ENCODE data around the gene GNB1L.

GNB1L gene

DNA sequence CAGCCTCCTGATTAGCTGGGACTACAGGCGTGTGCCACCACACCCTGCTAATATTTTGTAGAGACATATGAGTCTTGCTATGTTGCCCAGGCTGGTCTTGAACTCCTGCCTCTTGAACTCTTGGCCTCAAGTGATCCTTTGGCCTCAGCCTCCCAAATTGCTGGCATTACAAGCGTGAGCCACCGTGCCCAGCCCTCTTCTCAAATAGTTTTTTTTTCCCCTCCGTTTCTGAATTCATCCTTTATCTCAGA, 82.3 kb downstream of the GNB1L start:
- no peak overlapping the region for H3K4me3 ChIP-seq (replicated peaks; ENCODE audit: low read depth, low read length)
- no peaks in the 10 kb centered on the region; the same call in none of the 2 replicates for H3K27me3 ChIP-seq (replicated peaks; ENCODE audit: control insufficient read depth, insufficient read depth, low read length)
- H3K36me3 ChIP-seq (ENCODE audit: control insufficient read depth, insufficient read depth, low read length): no peaks in the 10 kb centered on the region
- no peak for DNase-seq (ENCODE audit: extremely low read depth, insufficient read length)
- TF ChIP-seq, protein P1, sequence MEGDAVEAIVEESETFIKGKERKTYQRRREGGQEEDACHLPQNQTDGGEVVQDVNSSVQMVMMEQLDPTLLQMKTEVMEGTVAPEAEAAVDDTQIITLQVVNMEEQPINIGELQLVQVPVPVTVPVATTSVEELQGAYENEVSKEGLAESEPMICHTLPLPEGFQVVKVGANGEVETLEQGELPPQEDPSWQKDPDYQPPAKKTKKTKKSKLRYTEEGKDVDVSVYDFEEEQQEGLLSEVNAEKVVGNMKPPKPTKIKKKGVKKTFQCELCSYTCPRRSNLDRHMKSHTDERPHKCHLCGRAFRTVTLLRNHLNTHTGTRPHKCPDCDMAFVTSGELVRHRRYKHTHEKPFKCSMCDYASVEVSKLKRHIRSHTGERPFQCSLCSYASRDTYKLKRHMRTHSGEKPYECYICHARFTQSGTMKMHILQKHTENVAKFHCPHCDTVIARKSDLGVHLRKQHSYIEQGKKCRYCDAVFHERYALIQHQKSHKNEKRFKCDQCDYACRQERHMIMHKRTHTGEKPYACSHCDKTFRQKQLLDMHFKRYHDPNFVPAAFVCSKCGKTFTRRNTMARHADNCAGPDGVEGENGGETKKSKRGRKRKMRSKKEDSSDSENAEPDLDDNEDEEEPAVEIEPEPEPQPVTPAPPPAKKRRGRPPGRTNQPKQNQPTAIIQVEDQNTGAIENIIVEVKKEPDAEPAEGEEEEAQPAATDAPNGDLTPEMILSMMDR (IDR thresholded peaks at IDR 0.05; ENCODE audit: insufficient read depth, low read length, poor library complexity, severe bottlenecking): no peak

DNA sequence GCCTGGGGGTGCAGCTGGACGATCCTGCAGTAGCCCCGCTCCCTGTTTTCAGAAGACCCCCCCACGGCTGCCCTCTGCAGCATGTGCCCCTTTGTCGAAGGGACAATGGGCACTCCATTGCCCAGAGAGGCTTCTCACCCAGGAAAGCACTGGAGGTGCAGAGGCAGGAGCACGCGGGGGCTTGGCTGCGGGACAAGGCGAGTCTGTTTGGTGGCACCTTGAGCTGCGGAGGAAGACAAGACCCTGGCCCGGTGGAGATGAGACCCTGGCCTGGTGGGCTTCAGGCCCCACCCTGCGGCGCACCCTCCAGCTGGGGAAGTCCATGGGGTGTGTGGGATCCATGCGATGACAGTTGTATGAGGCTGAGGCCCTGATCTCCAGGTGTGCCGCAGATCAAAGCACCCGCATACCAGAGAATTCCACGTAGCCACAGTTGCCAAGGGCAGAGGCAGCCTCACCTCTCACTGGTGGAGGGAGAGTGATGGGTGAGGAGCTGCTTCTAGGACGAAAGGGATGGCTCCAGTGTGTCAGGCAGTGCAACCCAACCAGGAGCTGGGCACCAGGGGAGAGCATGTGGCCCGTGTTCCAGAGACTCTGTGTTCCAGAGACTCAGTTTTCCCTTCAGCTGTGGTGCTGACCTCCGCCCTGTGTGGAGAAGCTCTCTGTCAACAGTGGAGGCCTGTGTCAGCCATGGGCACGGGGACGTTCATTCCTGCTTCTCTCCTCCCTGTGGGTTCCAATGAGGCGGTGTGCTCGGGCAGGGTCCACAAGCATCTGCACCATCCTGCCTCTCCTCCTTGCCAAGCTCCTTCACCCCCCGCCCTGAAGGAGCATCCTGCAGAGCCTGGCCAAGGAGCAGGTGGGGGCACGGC, 84.1 kb downstream of the GNB1L start:
- no peak overlapping the region for H3K4me3 ChIP-seq (replicated peaks; ENCODE audit: low read depth, low read length)
- TF ChIP-seq, protein P1 (IDR thresholded peaks at IDR 0.05; ENCODE audit: insufficient read depth, low read length, poor library complexity, severe bottlenecking): no peak
- H3K36me3 ChIP-seq (ENCODE audit: control insufficient read depth, insufficient read depth, low read length): no peaks in the 10 kb centered on the region
- no peak for DNase-seq (ENCODE audit: extremely low read depth, insufficient read length)
- H3K27me3 ChIP-seq (replicated peaks; ENCODE audit: control insufficient read depth, insufficient read depth, low read length): no peaks in the 10 kb centered on the region; the same call in none of the 2 replicates

DNA sequence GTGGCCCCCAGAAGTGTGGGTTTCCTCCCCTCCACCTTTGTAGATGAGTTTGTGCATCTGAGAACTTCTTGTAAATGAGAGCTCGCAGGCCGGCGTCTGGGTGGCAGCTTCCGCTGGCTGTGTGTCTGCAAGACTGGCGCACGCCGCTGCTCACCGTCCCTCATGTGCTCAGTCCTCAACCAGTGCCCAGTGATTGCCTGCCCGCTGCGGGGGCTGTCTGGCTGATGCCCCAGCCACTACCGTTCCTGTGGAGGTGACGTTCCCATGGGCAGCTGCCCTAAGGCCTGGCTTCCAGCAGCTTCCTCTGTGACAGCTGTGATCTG, 85.3 kb downstream of the GNB1L start:
- DNase-seq (ENCODE audit: extremely low read depth, insufficient read length): no peak
- TF ChIP-seq, protein P1 (IDR thresholded peaks at IDR 0.05; ENCODE audit: insufficient read depth, low read length, poor library complexity, severe bottlenecking): no peak
- no peaks in the 10 kb centered on the region; the same call in none of the 2 replicates for H3K27me3 ChIP-seq (replicated peaks; ENCODE audit: control insufficient read depth, insufficient read depth, low read length)
- H3K36me3 ChIP-seq (ENCODE audit: control insufficient read depth, insufficient read depth, low read length): no peaks in the 10 kb centered on the region
- no peak overlapping the region for H3K4me3 ChIP-seq (replicated peaks; ENCODE audit: low read depth, low read length)

DNA sequence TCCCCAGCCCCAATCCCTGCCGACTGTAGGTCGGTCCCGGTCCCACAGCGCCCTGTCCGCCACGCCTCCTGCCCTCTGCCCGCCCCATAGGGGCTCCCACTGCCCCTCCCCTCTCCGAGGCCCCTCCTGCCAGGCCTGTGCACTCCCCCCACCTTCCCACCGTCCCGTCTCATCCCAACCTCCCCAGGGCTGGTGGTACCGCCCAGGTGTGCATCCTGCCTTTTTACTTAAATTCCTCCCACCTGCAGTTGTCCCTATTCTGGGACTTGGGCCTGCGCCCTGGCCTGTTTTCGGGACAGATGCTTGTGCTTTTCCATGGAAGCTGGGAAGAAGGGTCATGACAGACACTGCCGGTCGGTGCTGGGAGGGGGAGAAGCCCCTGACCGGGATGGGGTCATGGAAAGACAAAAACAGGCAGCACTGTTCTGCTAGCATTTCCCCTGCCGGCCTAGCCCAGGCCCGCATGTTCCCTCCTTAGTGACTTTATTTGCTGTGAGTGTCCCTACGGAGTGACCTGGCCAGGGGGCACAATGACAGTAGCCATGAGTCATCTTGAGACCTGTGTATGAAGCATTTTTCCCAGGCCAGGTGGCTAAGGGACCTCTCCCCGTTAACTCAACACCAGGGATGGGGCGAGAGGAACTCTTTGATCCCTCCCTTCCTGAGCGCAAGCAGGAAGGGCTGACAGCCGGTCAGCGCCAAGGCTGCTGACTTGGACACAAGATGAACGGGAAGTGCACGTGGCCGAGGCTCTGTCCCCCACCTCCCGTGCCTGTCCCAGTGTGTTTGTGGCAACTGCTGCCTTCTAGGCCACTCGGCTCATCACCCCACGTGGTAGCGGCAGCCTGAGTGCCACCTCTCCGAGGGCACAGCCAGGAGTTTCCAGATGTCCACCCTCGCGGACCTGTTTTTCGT, 87.0 kb downstream of the GNB1L start:
- Histone ChIP-seq H3K36me3 (ENCODE audit: control insufficient read depth, insufficient read depth, low read length) (no peaks in the 10 kb centered on the region), H3K4me3 (replicated peaks; ENCODE audit: low read depth, low read length) (no peak overlapping the region), H3K27me3 (replicated peaks; ENCODE audit: control insufficient read depth, insufficient read depth, low read length) (no peaks in the 10 kb centered on the region; the same call in none of the 2 replicates)
- TF ChIP-seq, protein P1 (IDR thresholded peaks at IDR 0.05; ENCODE audit: insufficient read depth, low read length, poor library complexity, severe bottlenecking): no peak
- no peak for DNase-seq (ENCODE audit: extremely low read depth, insufficient read length)

DNA sequence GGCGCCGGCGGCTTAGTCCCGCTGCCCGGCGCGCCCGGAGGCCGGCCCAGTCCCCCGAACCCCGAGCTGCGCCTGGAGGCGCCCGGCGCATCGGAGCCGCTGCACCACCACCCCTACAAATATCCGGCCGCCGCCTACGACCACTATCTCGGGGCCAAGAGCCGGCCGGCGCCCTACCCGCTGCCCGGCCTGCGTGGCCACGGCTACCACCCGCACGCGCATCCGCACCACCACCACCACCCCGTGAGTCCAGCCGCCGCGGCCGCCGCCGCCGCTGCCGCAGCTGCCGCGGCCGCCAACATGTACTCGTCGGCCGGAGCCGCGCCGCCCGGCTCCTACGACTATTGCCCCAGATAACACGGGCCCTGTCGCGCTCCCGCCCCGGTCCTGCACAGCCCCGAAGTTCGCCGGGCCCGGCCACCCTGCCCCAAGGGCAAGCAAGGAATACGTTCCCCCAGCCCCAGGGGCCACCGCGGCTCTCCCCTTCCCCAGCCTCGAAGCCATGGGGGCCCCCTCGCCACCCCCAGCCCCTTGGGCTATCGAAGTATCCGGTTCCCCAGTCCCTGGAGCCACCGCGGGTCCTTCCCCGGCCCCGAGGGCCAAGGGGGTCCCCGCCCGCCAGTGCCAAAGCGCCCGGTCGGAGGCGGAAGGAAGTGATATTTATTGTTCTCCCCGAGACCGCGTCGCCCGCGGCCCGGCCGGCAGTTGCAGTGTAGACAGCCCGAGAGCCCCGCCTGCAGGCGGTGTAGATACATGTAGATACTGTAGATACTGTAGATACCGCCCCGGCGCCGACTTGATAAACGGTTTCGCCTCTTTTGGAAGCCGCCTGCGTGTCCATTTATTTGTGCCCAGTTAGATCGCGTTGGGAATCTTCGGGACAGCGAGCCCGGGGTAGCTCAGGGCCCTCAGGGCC, 87.9 kb downstream of the GNB1L start:
- H3K27me3 ChIP-seq (replicated peaks; ENCODE audit: control insufficient read depth, insufficient read depth, low read length): no peaks in the 10 kb centered on the region; the same call in none of the 2 replicates

More for the DNA sequence above, 87.9 kb downstream of the GNB1L start:
- TF ChIP-seq, protein P1 (IDR thresholded peaks at IDR 0.05; ENCODE audit: insufficient read depth, low read length, poor library complexity, severe bottlenecking): peak; percentile 49
- peak; percentile 43 for DNase-seq (ENCODE audit: extremely low read depth, insufficient read length)
- H3K4me3 ChIP-seq (replicated peaks; ENCODE audit: low read depth, low read length): peak overlapping the region; percentile 14; the same call in 1 of the 2 replicates
- H3K36me3 ChIP-seq (ENCODE audit: control insufficient read depth, insufficient read depth, low read length): no peaks in the 10 kb centered on the region
